ENCODE data around the gene ITGB4.

DNA sequence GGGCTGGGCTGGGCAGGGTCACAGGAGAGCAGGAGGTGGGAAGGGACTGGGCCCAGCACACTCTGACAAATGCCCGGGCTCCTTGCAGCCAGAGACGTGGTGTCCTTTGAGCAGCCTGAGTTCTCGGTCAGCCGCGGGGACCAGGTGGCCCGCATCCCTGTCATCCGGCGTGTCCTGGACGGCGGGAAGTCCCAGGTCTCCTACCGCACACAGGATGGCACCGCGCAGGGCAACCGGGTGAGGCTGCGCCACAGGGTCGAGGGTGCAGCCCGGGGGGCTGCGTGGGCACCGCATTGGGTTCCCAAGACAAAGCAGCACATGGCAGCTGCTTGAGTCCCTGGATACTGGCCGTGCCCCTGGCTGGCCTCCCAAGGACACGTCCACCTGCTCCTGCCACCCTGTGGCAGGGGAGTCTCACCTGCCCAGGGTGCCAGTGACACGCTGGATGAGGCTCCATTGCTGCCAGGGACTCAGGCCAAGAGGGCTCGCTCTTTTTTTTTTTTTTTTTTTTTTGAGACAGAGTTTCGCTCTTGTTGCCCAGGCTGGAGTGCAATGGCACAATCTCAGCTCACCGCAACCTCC lies 22.5 kb downstream of the ITGB4 start:
- TF ChIP-seq TAF1 (IDR thresholded peaks at IDR 0.05; ENCODE audit: borderline replicate concordance, low read depth, low read length) (no peak), MAX (IDR thresholded peaks at IDR 0.05; ENCODE audit: low read depth) (no peak)
- TF ChIP-seq, protein P1, sequence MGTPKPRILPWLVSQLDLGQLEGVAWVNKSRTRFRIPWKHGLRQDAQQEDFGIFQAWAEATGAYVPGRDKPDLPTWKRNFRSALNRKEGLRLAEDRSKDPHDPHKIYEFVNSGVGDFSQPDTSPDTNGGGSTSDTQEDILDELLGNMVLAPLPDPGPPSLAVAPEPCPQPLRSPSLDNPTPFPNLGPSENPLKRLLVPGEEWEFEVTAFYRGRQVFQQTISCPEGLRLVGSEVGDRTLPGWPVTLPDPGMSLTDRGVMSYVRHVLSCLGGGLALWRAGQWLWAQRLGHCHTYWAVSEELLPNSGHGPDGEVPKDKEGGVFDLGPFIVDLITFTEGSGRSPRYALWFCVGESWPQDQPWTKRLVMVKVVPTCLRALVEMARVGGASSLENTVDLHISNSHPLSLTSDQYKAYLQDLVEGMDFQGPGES (IDR thresholded peaks at IDR 0.05; ENCODE audit: low read depth, low read length): no peak

All from SK-N-SH (cell line).